Stomach (tissue), 9 donors: ENCODE data around the gene SCARB1. TPM values are rescaled to one million over a fixed set of nuclear protein-coding genes. Genes with fewer than 3 reads are reported as not detected.

Source experiments
- DNase-seq, 2 donors: peaks; one replicate each; pipeline versions ENCODE4 v3.0.0 to v3.0.0-alpha.2; 2013 to 2019
- H3K27ac ChIP-seq, 5 donors: fragments of 200-600 bp in 4 of 5; sonication (generic) in 4 of 5; one replicate each; pipeline ENCODE4 v1.5.1; 2013 to 2019; ENCODE audit warnings: mild to moderate bottlenecking in 1 of 5, moderate library complexity in 1 of 5
- H3K27me3 ChIP-seq, 3 donors: fragments of 200-600 bp; sonication (generic); one replicate each; pipeline ENCODE4 v1.5.1; 2017 to 2019; ENCODE audit warnings: mixed run types in 1 of 3
- H3K36me3 ChIP-seq, 4 donors: fragments of 200-600 bp; sonication (generic); 1 replicate in 3 of 4; 2 replicates in 1 of 4; pipeline ENCODE4 v1.5.1; 2016 to 2019
- H3K4me1 ChIP-seq, 4 donors: fragments of 200-600 bp; sonication (generic); one replicate each; pipeline ENCODE4 v1.5.1; 2016 to 2019
- H3K4me3 ChIP-seq, 4 donors: fragments of 200-600 bp; sonication (generic) in 3 of 4; one replicate each; pipeline ENCODE4 v1.5.1; 2016 to 2019; ENCODE audit warnings: mild to moderate bottlenecking in 1 of 4
- H3K9me3 ChIP-seq, 4 donors: fragments of 200-600 bp; sonication (generic); one replicate each; pipeline ENCODE4 v1.5.1; 2016 to 2019
- CTCF ChIP-seq, 7 experiments: fragments of 450-650 bp in 4 of 7; fragments of 200-600 bp in 3 of 7; sonication (generic) in 3 of 7; IDR thresholded peaks; one replicate each; pipeline ENCODE4 v1.5.1; 2016 to 2019; ENCODE audit warnings: antibody characterized with exemption in 7 of 7, control low read depth in 2 of 7, mild to moderate bottlenecking in 1 of 7
- EP300 ChIP-seq: sonication (generic); formaldehyde crosslinking; IDR thresholded peaks from one replicate; pipeline ENCODE4 v1.6.1; 2017; ENCODE audit warnings: antibody characterized with exemption
- POLR2A ChIP-seq, 4 donors: fragments of 450-650 bp; IDR thresholded peaks; one replicate each; pipeline ENCODE4 v1.6.1; 2016; ENCODE audit warnings: antibody characterized with exemption in 4 of 4, control low read depth in 2 of 4, mild to moderate bottlenecking in 1 of 4, moderate library complexity in 1 of 4
- POLR2AphosphoS5 ChIP-seq, 3 donors: sonication (generic); formaldehyde crosslinking; IDR thresholded peaks; one replicate each; pipeline ENCODE4 v1.6.1; 2016; ENCODE audit warnings: antibody characterized with exemption in 3 of 3
- WGBS, 5 donors: extraction: QIAGEN DNeasy Blood & Tissue Kit in 3 of 5; methylation state at CpG; one replicate each; pipeline versions ENCODE4 v1.1.5 to v1.1.7; 2013 to 2018; 5-methylcytosine and 5-hydroxymethylcytosine counted together
- intact Hi-C: fragments of 100-400 bp; cut with DNase I; formaldehyde crosslinking; loops from one replicate; pipeline ENCODE4 v1.15.1; 2023; ENCODE audit warnings: low total_unique reads
- polyA plus RNA-seq, 3 donors: library from polyadenylated mRNA; stranded (reverse); fragments of 200-250 nt; gene quantifications; one replicate each; pipeline ENCODE4 v1.2.3, GENCODE V29; 2013
- total RNA-seq, 5 donors: library from RNA; depleted of rRNA; stranded (reverse); fragments of >200 nt; gene quantifications; one replicate each; pipeline versions ENCODE4 v1.1.0 to v1.2.3, GENCODE V29; 2014 to 2016
- donor health status: healthy with polysubstance abuse.
- donor health status: Bipolar disorder and iron deficiency.
- donor health status: healthy.

The SCARB1 gene
- total and polyA plus RNA-seq, 8 donors, result 2.9 to 63.7 (median 8.8) TPM

DNA sequence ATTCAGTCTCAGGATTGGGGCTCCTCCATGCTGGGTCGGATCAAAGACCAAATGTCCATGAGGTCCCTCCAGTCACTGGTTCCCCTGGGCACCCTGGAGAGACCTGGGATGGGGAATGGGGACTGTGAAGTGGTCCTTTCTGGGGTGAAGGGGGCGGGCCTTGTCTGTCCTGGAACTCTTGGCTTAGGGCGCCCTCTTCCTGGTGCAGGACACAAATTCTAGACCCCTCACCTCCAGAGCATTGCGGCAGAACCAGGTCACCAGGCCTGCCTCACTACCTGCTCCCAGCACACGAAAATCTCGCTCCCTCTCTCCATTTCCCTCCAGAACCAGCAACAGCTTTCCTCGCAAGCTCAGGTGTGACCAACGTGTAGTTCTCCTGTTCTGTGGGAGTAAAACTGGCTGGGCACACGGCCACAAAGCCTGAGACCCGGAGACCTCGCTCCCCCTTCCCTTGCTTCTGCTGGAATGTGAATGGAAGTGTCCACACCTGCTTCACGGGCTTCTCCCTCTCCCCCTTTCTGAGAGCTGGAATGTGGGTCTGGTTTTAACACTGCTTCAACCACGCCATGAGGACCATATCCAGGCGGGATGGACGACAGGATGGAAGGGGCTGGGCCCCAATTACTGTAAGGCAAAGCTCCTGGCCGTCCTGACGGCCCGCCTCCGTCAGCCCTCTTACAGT lies 112.7 kb downstream of the SCARB1 start:
- Histone ChIP-seq H3K4me3 (no peak overlapping the region), H3K36me3 (no peaks in the 10 kb centered on the region), H3K4me1 (peaks cover 24 to 73% (median 53%) of the 10 kb centered on the region in 4 donors), H3K27me3 (no peaks in the 10 kb centered on the region), H3K9me3 (no peaks in the 10 kb centered on the region), H3K27ac (peak overlapping the region in 2 of 5 donors; percentile 6 to 8)
- DNase-seq, result no peak
- intact Hi-C loops, result no loop called here
- WGBS, 5 donors, result 51 to 85% (median 73%) methylated on average over 19 of the region's 19 CpGs
- TF ChIP-seq EP300 (no peak), POLR2A (IDR thresholded peaks at IDR 0.05) (no peak), CTCF (IDR thresholded peaks at IDR 0.05) (no peak), POLR2AphosphoS5 (IDR thresholded peaks at IDR 0.05) (no peak)

- Histone ChIP-seq H3K4me3 (no peak overlapping the region), H3K27me3 (no peaks in the 10 kb centered on the region), H3K27ac (peak overlapping the region in 1 of 5 donors; percentile 8), H3K36me3 (no peaks in the 10 kb centered on the region), H3K4me1 (peaks cover 27 to 73% (median 52%) of the 10 kb centered on the region in 4 donors), H3K9me3 (no peaks in the 10 kb centered on the region)
- TF ChIP-seq EP300, result no peak
- TF ChIP-seq POLR2A (IDR thresholded peaks at IDR 0.05), result no peak
- TF ChIP-seq POLR2AphosphoS5 (IDR thresholded peaks at IDR 0.05), result no peak
- TF ChIP-seq CTCF (IDR thresholded peaks at IDR 0.05), result no peak
- intact Hi-C loops, result no loop called here
- 62 to 81% (median 78%) methylated on average over 10 of the region's 10 CpGs for WGBS, 5 donors
- DNase-seq, result no peak
Measured at GRCh38 chr12:124750149-124750656, 113.5 kb downstream of the SCARB1 start.

GRCh38 chr12:124749725-124750124 lies 113.9 kb downstream of the SCARB1 start:
- Histone ChIP-seq H3K27me3 (no peaks in the 10 kb centered on the region), H3K36me3 (no peaks in the 10 kb centered on the region), H3K4me1 (peaks cover 23 to 73% (median 49%) of the 10 kb centered on the region in 4 donors), H3K9me3 (no peaks in the 10 kb centered on the region), H3K4me3 (no peak overlapping the region), H3K27ac (no peak overlapping the region)
- TF ChIP-seq EP300 (no peak), POLR2A (IDR thresholded peaks at IDR 0.05) (no peak), POLR2AphosphoS5 (IDR thresholded peaks at IDR 0.05) (no peak), CTCF (IDR thresholded peaks at IDR 0.05) (no peak)
- WGBS, 5 donors, result 82 to 92% (median 87%) methylated on average over 8 to 9 of the region's 9 CpGs
- intact Hi-C loops, result no loop called here
- no peak for DNase-seq

- TF ChIP-seq POLR2A (IDR thresholded peaks at IDR 0.05) (no peak), POLR2AphosphoS5 (IDR thresholded peaks at IDR 0.05) (peak in 1 of 3 donors; percentile 67)
- peaks cover 31 to 72% (median 51%) of the 10 kb centered on the region in 4 donors for H3K4me1 ChIP-seq
- 79 to 86% (median 81%) methylated on average over 15 of the region's 15 CpGs for WGBS, 5 donors
- peak in 1 of 2 donors; percentile 73 for DNase-seq
- H3K27ac ChIP-seq, result peak overlapping the region in 4 of 5 donors; percentile 89 to 91 (median 90)
- H3K36me3 ChIP-seq, result no peaks in the 10 kb centered on the region
- intact Hi-C loops, result no loop called here
- H3K27me3 ChIP-seq, result no peaks in the 10 kb centered on the region
- no peak overlapping the region for H3K4me3 ChIP-seq
- H3K9me3 ChIP-seq, result no peaks in the 10 kb centered on the region
Measured at GRCh38 chr12:124747426-124748161, 116.1 kb downstream of the SCARB1 start.
